ENCODE measurements around the gene ZNF648.

Gene ZNF648

DNA sequence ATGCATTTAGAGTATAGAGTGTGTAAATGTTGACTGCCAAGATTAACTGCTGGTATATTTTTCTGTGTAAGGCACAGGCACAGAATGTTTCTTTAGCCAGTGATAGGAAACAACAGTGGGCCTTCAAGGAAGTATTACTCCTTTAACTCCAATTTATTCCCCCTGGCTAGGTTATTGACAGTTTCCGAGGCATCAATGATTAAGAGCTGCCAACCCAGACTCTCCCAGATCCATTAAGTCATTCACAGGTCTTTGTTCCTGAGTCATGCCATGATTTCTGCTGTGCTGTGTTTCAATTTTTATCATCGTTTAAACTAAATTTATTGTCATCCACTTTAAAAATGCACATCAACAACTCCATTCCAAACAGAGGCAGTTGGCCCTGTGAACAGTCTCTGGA, 9.2 kb downstream of the ZNF648 start:
- Histone ChIP-seq H3K27ac (ENCODE audit: low read depth, low read length) (no peak overlapping the region), H4K20me1 (ENCODE audit: low read depth, low read length) (no peaks in the 10 kb centered on the region), H3K9me2 (replicated peaks; ENCODE audit: insufficient read depth, low read length) (no peaks in the 10 kb centered on the region), H3K4me2 (ENCODE audit: low read depth, low read length, poor library complexity, severe bottlenecking) (no peak overlapping the region), H3K9ac (ENCODE audit: low read length) (no peak overlapping the region), H2AFZ (ENCODE audit: low read depth, low read length, severe bottlenecking) (no peak overlapping the region), H3K79me2 (ENCODE audit: insufficient read depth, low read length) (no peaks in the 10 kb centered on the region), H3K36me3 (ENCODE audit: low read length) (no peaks in the 10 kb centered on the region), H3K4me3 (ENCODE audit: insufficient read depth, low read length, poor library complexity, severe bottlenecking) (no peak overlapping the region), H3K27me3 (ENCODE audit: low read length) (no peaks in the 10 kb centered on the region), H3F3A (ENCODE audit: insufficient read depth) (no peaks in the 10 kb centered on the region), H3K9me3 (ENCODE audit: insufficient read depth, low read length) (no peaks in the 10 kb centered on the region)
- no peak for TF ChIP-seq EZH2phosphoT487 (conservative IDR thresholded peaks at IDR 0.05; ENCODE audit: low read length)
- TF ChIP-seq CTCF (IDR thresholded peaks at IDR 0.05; ENCODE audit: insufficient read depth, low read length, poor library complexity, severe bottlenecking), result no peak

DNA sequence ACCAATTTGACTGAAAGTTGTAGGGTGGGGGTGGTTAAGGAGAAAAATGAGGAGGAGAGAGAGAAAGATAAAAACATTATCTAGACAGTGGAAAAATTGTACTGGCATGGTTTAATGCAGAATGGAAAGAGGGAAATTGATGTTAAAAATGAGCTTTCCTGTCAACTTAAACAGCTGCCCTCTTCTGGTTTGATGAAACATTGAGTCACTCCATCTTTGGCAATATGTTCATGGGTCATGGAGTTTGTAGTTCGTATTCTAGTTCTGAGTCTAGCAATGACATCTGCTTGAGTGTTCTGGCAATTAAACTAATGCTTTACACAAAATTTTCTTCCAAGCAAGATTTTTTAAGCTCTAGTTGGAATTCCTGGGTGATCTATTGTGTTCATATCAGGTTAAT, 9.6 kb downstream of the ZNF648 start:
- Histone ChIP-seq H3K36me3 (ENCODE audit: low read length) (no peaks in the 10 kb centered on the region), H3K4me3 (ENCODE audit: insufficient read depth, low read length, poor library complexity, severe bottlenecking) (no peak overlapping the region), H3K4me2 (ENCODE audit: low read depth, low read length, poor library complexity, severe bottlenecking) (no peak overlapping the region), H3K27ac (ENCODE audit: low read depth, low read length) (no peak overlapping the region), H3K9me3 (ENCODE audit: insufficient read depth, low read length) (no peaks in the 10 kb centered on the region), H2AFZ (ENCODE audit: low read depth, low read length, severe bottlenecking) (no peak overlapping the region), H3K9me2 (replicated peaks; ENCODE audit: insufficient read depth, low read length) (no peaks in the 10 kb centered on the region), H3F3A (ENCODE audit: insufficient read depth) (no peaks in the 10 kb centered on the region), H3K27me3 (ENCODE audit: low read length) (no peaks in the 10 kb centered on the region), H3K79me2 (ENCODE audit: insufficient read depth, low read length) (no peaks in the 10 kb centered on the region), H3K9ac (ENCODE audit: low read length) (no peak overlapping the region), H4K20me1 (ENCODE audit: low read depth, low read length) (no peaks in the 10 kb centered on the region)
- TF ChIP-seq EZH2phosphoT487 (conservative IDR thresholded peaks at IDR 0.05; ENCODE audit: low read length) (no peak), CTCF (IDR thresholded peaks at IDR 0.05; ENCODE audit: insufficient read depth, low read length, poor library complexity, severe bottlenecking) (no peak)

DNA sequence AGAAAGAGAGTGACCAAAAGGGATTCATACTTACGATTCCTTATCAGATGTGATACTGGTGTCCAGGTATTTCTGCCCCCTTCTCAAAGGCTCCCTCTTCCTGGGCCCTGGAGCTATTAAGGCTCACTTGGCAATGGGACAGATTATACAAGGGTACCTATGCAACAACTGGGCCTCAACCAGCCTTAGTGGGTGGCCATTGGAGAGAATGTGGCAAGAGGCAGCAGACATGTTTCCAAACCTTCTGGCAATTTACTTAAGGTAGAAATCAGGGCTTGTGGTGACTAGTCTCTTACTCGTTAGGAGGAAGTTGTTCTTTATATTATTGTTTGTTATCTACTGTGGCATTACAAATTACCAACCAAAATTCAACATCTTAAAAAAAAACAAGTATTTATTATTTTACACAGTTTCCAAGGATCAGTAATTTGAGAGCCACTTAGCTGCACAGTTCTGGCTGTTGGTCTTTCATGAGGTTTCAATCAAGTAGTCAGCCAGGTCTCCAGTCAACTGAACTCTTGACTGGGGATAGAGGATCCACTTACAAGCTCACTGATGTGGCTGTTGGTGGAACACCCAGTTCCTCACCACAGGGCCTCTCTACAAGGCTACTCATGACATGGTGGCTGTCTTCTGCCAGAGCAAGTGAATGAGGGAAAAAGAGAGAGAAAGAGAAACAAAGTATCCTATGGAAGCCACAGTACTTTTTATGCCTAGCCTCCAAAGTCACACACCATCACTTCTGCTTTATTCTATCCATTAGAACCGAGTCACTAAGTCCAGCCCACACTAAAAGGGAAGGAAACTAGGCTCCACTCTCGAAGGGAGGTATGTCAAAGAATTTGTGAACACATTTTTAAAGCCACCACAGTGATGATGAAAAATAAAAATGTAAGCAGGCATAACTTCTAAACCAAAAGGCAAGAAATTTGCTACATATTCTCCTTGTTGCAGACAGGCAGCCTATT, 10.7 kb downstream of the ZNF648 start:
- Histone ChIP-seq H3K9me3 (ENCODE audit: insufficient read depth, low read length) (no peaks in the 10 kb centered on the region), H3K4me3 (ENCODE audit: insufficient read depth, low read length, poor library complexity, severe bottlenecking) (no peak overlapping the region), H3K9ac (ENCODE audit: low read length) (no peak overlapping the region), H3K4me2 (ENCODE audit: low read depth, low read length, poor library complexity, severe bottlenecking) (no peak overlapping the region), H3F3A (ENCODE audit: insufficient read depth) (no peaks in the 10 kb centered on the region), H3K36me3 (ENCODE audit: low read length) (no peaks in the 10 kb centered on the region), H2AFZ (ENCODE audit: low read depth, low read length, severe bottlenecking) (no peak overlapping the region), H4K20me1 (ENCODE audit: low read depth, low read length) (no peaks in the 10 kb centered on the region), H3K9me2 (replicated peaks; ENCODE audit: insufficient read depth, low read length) (no peaks in the 10 kb centered on the region), H3K27ac (ENCODE audit: low read depth, low read length) (no peak overlapping the region), H3K27me3 (ENCODE audit: low read length) (no peaks in the 10 kb centered on the region), H3K79me2 (ENCODE audit: insufficient read depth, low read length) (no peaks in the 10 kb centered on the region)
- TF ChIP-seq EZH2phosphoT487 (conservative IDR thresholded peaks at IDR 0.05; ENCODE audit: low read length), result no peak
- TF ChIP-seq CTCF (IDR thresholded peaks at IDR 0.05; ENCODE audit: insufficient read depth, low read length, poor library complexity, severe bottlenecking), result no peak

All from SU-DHL-6 (cell line).